ENCODE measurements around the gene ZNF827.

DNA sequence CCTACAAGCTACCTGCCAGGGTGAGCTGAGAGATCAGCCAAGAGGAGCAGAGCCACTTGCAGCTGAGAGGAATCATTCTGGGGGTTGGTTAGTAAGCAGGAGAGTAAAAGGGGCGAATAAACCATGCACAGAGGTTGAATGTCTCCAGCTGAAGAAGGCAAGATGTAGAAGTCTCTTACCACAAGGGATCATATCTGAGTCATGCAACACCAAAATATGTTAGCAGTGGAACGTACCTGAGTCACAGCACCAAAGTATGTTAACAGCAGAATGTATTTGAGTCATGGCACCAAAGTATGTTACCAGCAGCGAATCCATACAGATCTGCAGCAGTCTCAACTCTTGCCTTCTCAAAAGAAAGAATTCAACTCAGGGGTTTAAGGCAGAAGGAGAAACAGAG is 228.8 kb downstream of the ZNF827 start:
- TF ChIP-seq, protein P1, sequence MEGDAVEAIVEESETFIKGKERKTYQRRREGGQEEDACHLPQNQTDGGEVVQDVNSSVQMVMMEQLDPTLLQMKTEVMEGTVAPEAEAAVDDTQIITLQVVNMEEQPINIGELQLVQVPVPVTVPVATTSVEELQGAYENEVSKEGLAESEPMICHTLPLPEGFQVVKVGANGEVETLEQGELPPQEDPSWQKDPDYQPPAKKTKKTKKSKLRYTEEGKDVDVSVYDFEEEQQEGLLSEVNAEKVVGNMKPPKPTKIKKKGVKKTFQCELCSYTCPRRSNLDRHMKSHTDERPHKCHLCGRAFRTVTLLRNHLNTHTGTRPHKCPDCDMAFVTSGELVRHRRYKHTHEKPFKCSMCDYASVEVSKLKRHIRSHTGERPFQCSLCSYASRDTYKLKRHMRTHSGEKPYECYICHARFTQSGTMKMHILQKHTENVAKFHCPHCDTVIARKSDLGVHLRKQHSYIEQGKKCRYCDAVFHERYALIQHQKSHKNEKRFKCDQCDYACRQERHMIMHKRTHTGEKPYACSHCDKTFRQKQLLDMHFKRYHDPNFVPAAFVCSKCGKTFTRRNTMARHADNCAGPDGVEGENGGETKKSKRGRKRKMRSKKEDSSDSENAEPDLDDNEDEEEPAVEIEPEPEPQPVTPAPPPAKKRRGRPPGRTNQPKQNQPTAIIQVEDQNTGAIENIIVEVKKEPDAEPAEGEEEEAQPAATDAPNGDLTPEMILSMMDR (IDR thresholded peaks at IDR 0.05): no peak
- TF ChIP-seq POLR2A (IDR thresholded peaks at IDR 0.05): no peak
